ENCODE results near the gene F7. TPM values are rescaled to one million over a fixed set of nuclear protein-coding genes. Genes with fewer than 3 reads are reported as not detected.

Gene F7
- total RNA-seq, 1 donor from 2014 or later = not detected

GRCh38 chr13:113063091-113063491 lies 42.5 kb upstream of the F7 start:
- Histone ChIP-seq H3K27ac (no peak overlapping the region), H3K27me3 (ENCODE audit: low read depth) (no peaks in the 10 kb centered on the region), H3K9me3 (no peaks in the 10 kb centered on the region), H3K4me3 (no peak overlapping the region), H3K4me1 (no peaks in the 10 kb centered on the region), H3K36me3 (no peaks in the 10 kb centered on the region)
- intact Hi-C loops (cut with DNase I) = no loop called here
- ATAC-seq (no peak), DNase-seq (peak; percentile 41)
- TF ChIP-seq CTCF (IDR thresholded peaks at IDR 0.05) = no peak

GRCh38 chr13:113064000-113064533 lies 41.5 kb upstream of the F7 start:
- no peak overlapping the region for H3K4me3 ChIP-seq
- H3K36me3 ChIP-seq = no peaks in the 10 kb centered on the region
- ATAC-seq = peak in 1 of 2 donors; percentile 6

GRCh38 chr13:113064534-113065405 lies 40.8 kb upstream of the F7 start:
- no peak for TF ChIP-seq CTCF (IDR thresholded peaks at IDR 0.05)
- H3K9me3 ChIP-seq = no peaks in the 10 kb centered on the region
- H3K4me3 ChIP-seq = no peak overlapping the region
- H3K4me1 ChIP-seq = no peaks in the 10 kb centered on the region
- intact Hi-C loops (cut with DNase I) = no loop called here
- H3K27me3 ChIP-seq (ENCODE audit: low read depth) = no peaks in the 10 kb centered on the region
- no peak overlapping the region for H3K27ac ChIP-seq
- peak; percentile 82 to 90 for ATAC-seq
- no peak for DNase-seq
- no peaks in the 10 kb centered on the region for H3K36me3 ChIP-seq

More at GRCh38 chr13:113064000-113064533, 41.5 kb upstream of the F7 start:
- Histone ChIP-seq H3K9me3 (no peaks in the 10 kb centered on the region), H3K27ac (no peak overlapping the region), H3K27me3 (ENCODE audit: low read depth) (no peaks in the 10 kb centered on the region), H3K4me1 (no peaks in the 10 kb centered on the region)
- intact Hi-C loops (cut with DNase I) = no loop called here
- no peak for DNase-seq
- no peak for TF ChIP-seq CTCF (IDR thresholded peaks at IDR 0.05)

- ATAC-seq = peak; percentile 58 to 76
- no peak for DNase-seq
- Histone ChIP-seq H3K4me1 (no peaks in the 10 kb centered on the region), H3K36me3 (peaks cover 7% of the 10 kb centered on the region), H3K4me3 (no peak overlapping the region), H3K27ac (no peak overlapping the region), H3K27me3 (ENCODE audit: low read depth) (no peaks in the 10 kb centered on the region), H3K9me3 (no peaks in the 10 kb centered on the region)
- intact Hi-C loops (cut with DNase I) = no loop called here
- no peak for TF ChIP-seq CTCF (IDR thresholded peaks at IDR 0.05)
These were observed 40.0 kb upstream of the F7 start for GRCh38 chr13:113065406-113066141.

GRCh38 chr13:113066142-113066455 lies 39.5 kb upstream of the F7 start:
- TF ChIP-seq CTCF (IDR thresholded peaks at IDR 0.05) = no peak
- Histone ChIP-seq H3K9me3 (no peaks in the 10 kb centered on the region), H3K36me3 (peaks cover 7% of the 10 kb centered on the region), H3K4me1 (no peaks in the 10 kb centered on the region), H3K4me3 (no peak overlapping the region), H3K27me3 (ENCODE audit: low read depth) (no peaks in the 10 kb centered on the region), H3K27ac (no peak overlapping the region)
- no peak for ATAC-seq
- intact Hi-C loops (cut with DNase I) = no loop called here
- no peak for DNase-seq

Data from lower lobe of right lung (tissue), 2 donors.